ENCODE measurements around the gene STMN1. TPM values are rescaled to one million over a fixed set of nuclear protein-coding genes. Genes with fewer than 3 reads are reported as not detected.

The STMN1 gene
- total and polyA plus RNA-seq, 10 of the 15 experiments (the other 5 are each of a cell fraction or from before 2014, with no cell fraction given), result 220 to 1,272 (median 603) TPM

DNA sequence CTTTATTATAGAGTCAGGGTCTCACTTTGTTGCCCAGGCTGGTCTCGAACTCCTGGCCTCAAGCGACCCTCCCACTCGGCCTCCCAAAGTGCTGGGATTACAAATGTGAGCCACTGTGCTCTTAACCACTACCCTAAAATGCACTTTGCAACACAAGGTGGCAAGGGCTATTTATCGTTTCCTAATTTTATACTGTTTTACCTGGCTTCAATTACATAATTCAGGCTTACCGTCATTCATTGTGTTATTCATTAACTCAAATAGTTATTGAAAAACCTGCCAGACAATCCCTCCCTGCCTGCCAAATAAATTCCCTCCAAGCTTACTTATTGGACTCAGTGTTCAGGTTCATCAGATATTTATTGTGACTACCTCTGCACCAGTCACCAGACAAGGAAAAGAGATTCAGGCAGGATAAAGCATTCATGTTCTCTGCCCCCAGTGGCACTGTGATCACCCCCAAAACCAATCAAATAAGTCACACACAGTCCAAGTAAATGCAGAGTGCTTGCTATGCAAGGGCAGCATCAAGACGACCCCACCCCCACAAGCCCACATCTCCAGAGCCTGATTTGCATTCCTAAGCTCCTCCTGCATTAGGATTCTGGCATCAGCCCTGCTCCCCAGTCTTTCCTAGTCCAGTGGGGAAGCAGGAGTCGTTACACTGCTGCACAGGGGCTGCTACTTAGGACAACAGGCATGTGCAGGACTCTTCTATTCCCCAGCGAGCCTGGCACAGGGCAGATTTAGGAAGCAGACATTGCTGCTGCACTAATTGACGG is 38.8 kb downstream of the STMN1 start (continued):
- TF ChIP-seq, protein P1, sequence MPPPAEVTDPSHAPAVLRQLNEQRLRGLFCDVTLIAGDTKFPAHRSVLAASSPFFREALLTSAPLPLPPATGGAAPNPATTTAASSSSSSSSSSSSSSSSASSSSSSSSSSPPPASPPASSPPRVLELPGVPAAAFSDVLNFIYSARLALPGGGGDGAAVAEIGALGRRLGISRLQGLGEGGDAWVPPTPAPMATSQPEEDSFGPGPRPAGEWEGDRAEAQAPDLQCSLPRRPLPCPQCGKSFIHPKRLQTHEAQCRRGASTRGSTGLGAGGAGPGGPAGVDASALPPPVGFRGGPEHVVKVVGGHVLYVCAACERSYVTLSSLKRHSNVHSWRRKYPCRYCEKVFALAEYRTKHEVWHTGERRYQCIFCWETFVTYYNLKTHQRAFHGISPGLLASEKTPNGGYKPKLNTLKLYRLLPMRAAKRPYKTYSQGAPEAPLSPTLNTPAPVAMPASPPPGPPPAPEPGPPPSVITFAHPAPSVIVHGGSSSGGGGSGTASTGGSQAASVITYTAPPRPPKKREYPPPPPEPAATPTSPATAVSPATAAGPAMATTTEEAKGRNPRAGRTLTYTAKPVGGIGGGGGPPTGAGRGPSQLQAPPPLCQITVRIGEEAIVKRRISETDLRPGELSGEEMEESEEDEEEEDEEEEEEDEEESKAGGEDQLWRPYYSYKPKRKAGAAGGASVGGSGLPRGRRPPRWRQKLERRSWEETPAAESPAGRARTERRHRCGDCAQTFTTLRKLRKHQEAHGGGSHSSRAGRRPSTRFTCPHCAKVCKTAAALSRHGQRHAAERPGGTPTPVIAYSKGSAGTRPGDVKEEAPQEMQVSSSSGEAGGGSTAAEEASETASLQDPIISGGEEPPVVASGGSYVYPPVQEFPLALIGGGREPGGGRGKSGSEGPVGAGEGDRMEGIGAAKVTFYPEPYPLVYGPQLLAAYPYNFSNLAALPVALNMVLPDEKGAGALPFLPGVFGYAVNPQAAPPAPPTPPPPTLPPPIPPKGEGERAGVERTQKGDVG (CRISPR knock-in tag; IDR thresholded peaks at IDR 0.05), result no peak
- TF ChIP-seq GABPA (IDR thresholded peaks at IDR 0.05; ENCODE audit: low read depth) (no peak), ZBED1 (IDR thresholded peaks at IDR 0.05; ENCODE audit: borderline replicate concordance) (no peak)

DNA sequence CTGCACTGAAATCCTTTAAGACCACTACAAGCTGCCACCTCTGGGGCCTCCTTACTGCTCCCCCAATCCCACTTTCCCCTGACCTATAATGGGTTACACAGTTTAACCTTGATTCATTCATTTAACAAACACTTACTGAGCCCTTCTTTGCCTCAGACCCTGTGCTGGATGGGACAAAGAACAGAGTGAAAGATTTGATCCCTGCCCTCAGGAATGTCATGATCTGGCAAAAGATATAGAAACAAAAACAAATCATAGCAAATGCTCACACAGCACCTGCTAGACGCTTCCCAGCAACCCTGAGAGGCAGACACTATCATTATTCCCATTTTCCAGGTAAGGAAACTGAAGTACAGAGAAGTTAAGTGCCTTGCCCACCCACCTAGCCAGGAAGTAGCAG is 39.9 kb downstream of the STMN1 start:
- no peak for TF ChIP-seq NFXL1 (IDR thresholded peaks at IDR 0.05; ENCODE audit: borderline replicate concordance)
- TF ChIP-seq SRF (IDR thresholded peaks at IDR 0.05; ENCODE audit: low read depth in 2 of 2, low read length in 2 of 2), result no peak
- TF ChIP-seq SIN3A (IDR thresholded peaks at IDR 0.05; ENCODE audit: low read depth, low read length), result no peak
- TF ChIP-seq CBFB (IDR thresholded peaks at IDR 0.05; ENCODE audit: low read depth), result no peak
- no peak for TF ChIP-seq GABPA (IDR thresholded peaks at IDR 0.05; ENCODE audit: low read depth)
- TF ChIP-seq HDAC6 (IDR thresholded peaks at IDR 0.05; ENCODE audit: unreplicated experiment), result no peak
- TF ChIP-seq EED (IDR thresholded peaks at IDR 0.05; ENCODE audit: low read depth), result no peak
- Histone ChIP-seq H3K27ac (ENCODE audit: control insufficient read depth, insufficient read depth) (no peak overlapping the region), H3K9ac (ENCODE audit: control insufficient read depth, insufficient read depth, low read length) (no peak overlapping the region), H2AFZ (ENCODE audit: control insufficient read depth, low read depth, low read length) (no peak overlapping the region), H3K4me2 (ENCODE audit: control insufficient read depth, insufficient read depth) (no peak overlapping the region), H3K27me3 (replicated peaks in 1 of 2; ENCODE audit: control insufficient read depth in 2 of 2, insufficient read depth in 2 of 2, low read length in 1 of 2) (no peaks in the 10 kb centered on the region), H3K36me3 (ENCODE audit: control insufficient read depth in 2 of 2, insufficient read depth in 2 of 2, low read length in 1 of 2) (no peaks in the 10 kb centered on the region), H3K4me3 (no peak overlapping the region), H4K20me1 (ENCODE audit: control insufficient read depth, insufficient read depth) (no peaks in the 10 kb centered on the region), H3K79me2 (ENCODE audit: control insufficient read depth, insufficient read depth, low read length) (no peaks in the 10 kb centered on the region), H3K4me1 (ENCODE audit: control insufficient read depth, insufficient read depth, low read length) (peaks cover 3% of the 10 kb centered on the region), H3K9me3 (replicated peaks; ENCODE audit: control insufficient read depth, insufficient read depth, low read length) (no peaks in the 10 kb centered on the region)
- WGBS (ENCODE audit: insufficient coverage, insufficient replicate concordance, low lambda C conversion rate, missing lambda C conversion rate), result 93% methylated on average over 1 of the region's 1 CpG
- in situ Hi-C loops (cut with MboI) (no loop called here), intact Hi-C loops (cut with micrococcal nuclease; ENCODE audit: unreplicated experiment) (no loop called here)
- BruUV-seq (replicated peaks), result no TSS peak
- ATAC-seq, result no peak
- no peak for FAIRE-seq
- ChIA-PET SMC1A (ENCODE audit: uncharacterized antibody, unreplicated experiment) (no interaction called here), POLR2A (no interaction called here), CTCF (no interaction called here), RAD21 (ENCODE audit: unreplicated experiment) (no interaction called here)
- no peak for DNase-seq (ENCODE audit: low read depth, low spot score)
